GM12892 (cell line): ENCODE results near the gene CLEC2A.
"Not testable (repeated sequence)": the region's sequence is repeated elsewhere in the genome, so short reads cannot be mapped to it uniquely, and the experiment has no call there.

ENCODE experiments used
- POLR2A ChIP-seq: IDR thresholded peaks from 2 replicates; pipeline ENCODE4 v1.6.1; 2011; ENCODE audit warnings: low read depth, low read length, control low read depth
- POLR2AphosphoS5 ChIP-seq: IDR thresholded peaks from 2 replicates; pipeline ENCODE4 v1.6.1; 2011; ENCODE audit warnings: low read depth, low read length, control low read depth

GRCh38 chr12:9974731-9975130 is 42.6 kb upstream of the CLEC2A start:
- TF ChIP-seq POLR2AphosphoS5, POLR2A: not testable (repeated sequence)
